ENCODE data around the gene IRF7. TPM values are rescaled to one million over a fixed set of nuclear protein-coding genes. Genes with fewer than 3 reads are reported as not detected.

The IRF7 gene
- total and polyA plus RNA-seq, 11 donors: 5.5 to 30.6 (median 14.9) TPM

GRCh38 chr11:611001-611996, 4.5 kb downstream of the IRF7 start:
- DNase-seq (no peak), ATAC-seq (no peak)
- no peak overlapping the region for H3K27ac ChIP-seq
- no peaks in the 10 kb centered on the region for H3K27me3 ChIP-seq
- H3K4me3 ChIP-seq: no peak overlapping the region
- H3K9me3 ChIP-seq: no peaks in the 10 kb centered on the region
- H3K36me3 ChIP-seq: peaks cover 0 to 87% (median 69%) of the 10 kb centered on the region in 9 donors
- 88 to 93% (median 91%) methylated on average over 42 to 49 of the region's 49 CpGs for WGBS, 4 donors
- TF ChIP-seq POLR2A (IDR thresholded peaks at IDR 0.05) (no peak), CTCF (IDR thresholded peaks at IDR 0.05) (no peak)
- intact Hi-C loops (cut with DNase I): loop anchor here in 2 of 10 donors (5.0 kb wide), 2 partner anchors 34 to 81 kb away; partner anchors contain the start of gene PHRF1 (in 1 of the 2)
- peaks cover 8 to 48% (median 25%) of the 10 kb centered on the region in 12 donors for H3K4me1 ChIP-seq

GRCh38 chr11:610146-610801, 5.5 kb downstream of the IRF7 start:
- no peak for DNase-seq

GRCh38 chr11:609341-609811, 6.4 kb downstream of the IRF7 start:
- no peak overlapping the region for H3K4me3 ChIP-seq
- H3K4me1 ChIP-seq: peaks cover 4 to 41% (median 14%) of the 10 kb centered on the region in 12 donors
- no peak for ATAC-seq
- 91 to 95% (median 93%) methylated on average over 16 to 28 of the region's 28 CpGs for WGBS, 4 donors
- no peaks in the 10 kb centered on the region for H3K9me3 ChIP-seq
- intact Hi-C loops (cut with DNase I): no loop called here
- no peak for TF ChIP-seq POLR2A (IDR thresholded peaks at IDR 0.05)
- TF ChIP-seq CTCF (IDR thresholded peaks at IDR 0.05): no peak
- no peak for DNase-seq
- no peaks in the 10 kb centered on the region for H3K27me3 ChIP-seq
- peaks cover 3 to 96% (median 88%) of the 10 kb centered on the region in 9 donors for H3K36me3 ChIP-seq
- H3K27ac ChIP-seq: peak overlapping the region in 2 of 12 donors; percentile 22 to 27

More at GRCh38 chr11:610146-610801, 5.5 kb downstream of the IRF7 start:
- WGBS, 4 donors: 92 to 96% (median 95%) methylated on average over 11 to 18 of the region's 18 CpGs
- Histone ChIP-seq H3K36me3 (peaks cover 3 to 96% (median 79%) of the 10 kb centered on the region in 9 donors), H3K4me1 (peaks cover 8 to 50% (median 23%) of the 10 kb centered on the region in 12 donors), H3K27ac (no peak overlapping the region), H3K9me3 (no peaks in the 10 kb centered on the region), H3K27me3 (no peaks in the 10 kb centered on the region), H3K4me3 (no peak overlapping the region)
- no peak for ATAC-seq
- intact Hi-C loops (cut with DNase I): loop anchor here in 2 of 10 donors (5.0 kb wide), 2 partner anchors 33 to 82 kb away; partner anchors contain the start of gene PHRF1 (in 1 of the 2)
- no peak for TF ChIP-seq CTCF (IDR thresholded peaks at IDR 0.05)
- TF ChIP-seq POLR2A (IDR thresholded peaks at IDR 0.05): no peak

Data from heart left ventricle (tissue), 16 donors.